Endothelial cell of coronary artery (primary cell): ENCODE results near the gene OSBPL10. TPM values are rescaled to one million over a fixed set of nuclear protein-coding genes. Genes with fewer than 3 reads are reported as not detected.

ENCODE experiments used
- total RNA-seq: library from RNA; depleted of rRNA; stranded (reverse); fragments of >200 nt; gene quantifications from 2 replicates; pipeline ENCODE4 v1.2.3, GENCODE V29; 2014

OSBPL10 gene
- 14.2 and 14.7 TPM in 2 replicates for total RNA-seq

DNA sequence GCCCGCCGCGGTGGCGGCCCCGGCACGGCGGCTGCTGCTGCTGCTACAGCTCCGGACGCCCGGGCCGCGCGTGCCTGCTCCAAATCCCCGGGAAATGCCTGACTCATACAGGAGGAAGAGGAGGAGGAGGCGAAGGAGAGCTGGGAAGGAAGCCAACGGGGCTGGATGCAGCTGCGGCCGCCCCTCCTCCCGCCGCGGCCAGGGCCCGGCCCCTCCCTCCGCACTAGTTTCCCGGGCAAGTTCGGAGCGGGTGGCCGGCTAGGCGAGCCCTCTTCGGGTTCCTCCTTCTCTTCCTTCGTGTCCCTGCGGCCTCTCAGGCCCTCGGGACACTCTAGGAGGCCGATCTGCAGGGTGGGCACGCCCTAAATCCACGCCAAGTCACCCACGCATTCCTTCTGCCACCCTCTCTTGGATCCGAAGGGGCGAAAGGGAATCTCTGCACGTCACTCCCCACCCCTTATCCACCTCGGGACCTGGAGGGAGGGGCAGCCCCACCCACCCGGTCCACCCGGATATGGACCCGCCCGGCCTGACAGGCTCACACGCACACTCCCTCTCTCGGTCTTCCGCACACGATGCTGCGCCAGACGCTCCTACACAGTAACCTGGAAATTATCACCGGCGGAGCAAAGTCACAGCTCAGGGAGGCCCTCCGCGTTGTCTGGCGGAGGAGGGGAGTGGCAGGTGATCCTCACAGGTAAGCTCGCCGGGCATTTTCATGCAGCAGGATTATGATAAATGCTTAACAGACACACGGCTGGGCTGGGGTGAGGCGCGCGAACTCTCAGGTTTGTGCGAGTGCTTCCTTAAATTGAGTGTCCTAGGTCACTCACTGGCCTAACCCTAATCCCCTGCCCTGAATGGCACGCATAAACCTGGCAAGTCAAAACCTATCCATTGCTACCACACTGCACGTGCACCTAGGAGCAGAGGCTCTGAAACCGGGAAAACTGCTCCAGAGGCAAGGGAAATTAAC, at the start of gene OSBPL10, which contains the start of gene ZNF860:
Gene OSBPL10 (minus strand): TSS at position 57 of the 976 bp plus-strand sequence. CDS start 83 bp downstream, outside the sequence.
Gene ZNF860 (plus strand): TSS at position 545 of the 976 bp plus-strand sequence. CDS start 7,330 bp downstream, outside the sequence.

Other genes starting within 250 kb of the OSBPL10 start
- 0.56 and 0.90 TPM in 2 replicates for gene ZNF860, start 488 bp upstream of the OSBPL10 start, total RNA-seq
- gene GPD1L, start 125.4 kb upstream of the OSBPL10 start, total RNA-seq, result 14.4 and 18.4 TPM in 2 replicates